Brain microvascular endothelial cell (primary cell): ENCODE data around the gene ZFYVE28.

Experiments
- DNase-seq: peaks from one replicate; pipeline ENCODE4 v3.0.0-alpha.2; 2020
- H3K27ac ChIP-seq: fragments of 250-450 bp; sonication (Bioruptor Pico); 2 replicates; pipeline ENCODE4 v1.5.1; 2020; ENCODE audit warnings: mild to moderate bottlenecking, moderate library complexity
- H3K27me3 ChIP-seq: fragments of 250-450 bp; sonication (Bioruptor Pico); replicated peaks from 2 replicates; pipeline ENCODE4 v1.5.1; 2020; ENCODE audit warnings: mild to moderate bottlenecking
- H3K36me3 ChIP-seq: fragments of 250-450 bp; sonication (Bioruptor Pico); replicated peaks from 2 replicates; pipeline ENCODE4 v1.5.1; 2020; ENCODE audit warnings: mild to moderate bottlenecking
- H3K4me3 ChIP-seq: 2 replicates; pipeline ENCODE4 v1.5.1; 2011; ENCODE audit warnings: low read depth, mild to moderate bottlenecking, control low read depth, low read length, moderate library complexity
- CTCF ChIP-seq: IDR thresholded peaks from 2 replicates; pipeline ENCODE4 v1.5.1; 2011; ENCODE audit warnings: low read depth, mild to moderate bottlenecking, moderate library complexity, low read length, control low read depth, inconsistent platforms; ENCODE audit errors: missing control alignments
- in situ Hi-C: cut with HindIII; loops from 2 replicates; pipeline ENCODE4 v1.10.0; 2017; ENCODE audit warnings: low sequenced_read_pairs, low pct_ligation_motif_present

Gene ZFYVE28

GRCh38 chr4:2257361-2258081, 160.9 kb downstream of the ZFYVE28 start:
- Histone ChIP-seq H3K27ac (no peak overlapping the region), H3K36me3 (peaks cover 23% of the 10 kb centered on the region), H3K27me3 (no peaks in the 10 kb centered on the region), H3K4me3 (no peak overlapping the region)
- no peak for TF ChIP-seq CTCF
- DNase-seq, result no peak
- in situ Hi-C loops, result no loop called here

- Histone ChIP-seq H3K4me3 (no peak overlapping the region), H3K27ac (no peak overlapping the region), H3K36me3 (peaks cover 23% of the 10 kb centered on the region), H3K27me3 (no peaks in the 10 kb centered on the region)
- in situ Hi-C loops, result no loop called here
- TF ChIP-seq CTCF, result no peak
- DNase-seq, result no peak
Measured at GRCh38 chr4:2256781-2257191, 161.7 kb downstream of the ZFYVE28 start.

- in situ Hi-C loops, result no loop called here
- H3K27ac ChIP-seq, result no peak overlapping the region
- H3K27me3 ChIP-seq, result no peaks in the 10 kb centered on the region
- no peak for TF ChIP-seq CTCF
- peaks cover 24% of the 10 kb centered on the region for H3K36me3 ChIP-seq
- DNase-seq, result no peak
- no peak overlapping the region for H3K4me3 ChIP-seq
Measured at GRCh38 chr4:2256156-2256731, 162.2 kb downstream of the ZFYVE28 start.

- Histone ChIP-seq H3K27me3 (no peaks in the 10 kb centered on the region), H3K36me3 (peaks cover 30% of the 10 kb centered on the region), H3K27ac (no peak overlapping the region), H3K4me3 (no peak overlapping the region)
- in situ Hi-C loops, result no loop called here
- DNase-seq, result no peak
- peak; percentile 5 for TF ChIP-seq CTCF
Measured at GRCh38 chr4:2255501-2256155, 162.8 kb downstream of the ZFYVE28 start.

GRCh38 chr4:2254665-2255500, 163.6 kb downstream of the ZFYVE28 start:
- in situ Hi-C loops, result no loop called here
- H3K27me3 ChIP-seq, result no peaks in the 10 kb centered on the region
- no peak overlapping the region for H3K4me3 ChIP-seq
- TF ChIP-seq CTCF, result no peak
- no peak for DNase-seq
- H3K36me3 ChIP-seq, result peaks cover 37% of the 10 kb centered on the region
- H3K27ac ChIP-seq, result no peak overlapping the region
